Measurements from ENCODE around the gene S100A7A. TPM values are rescaled to one million over a fixed set of nuclear protein-coding genes. Genes with fewer than 3 reads are reported as not detected.

The S100A7A gene
- total RNA-seq (2012; rRNA removed) (not detected in 2 replicates), polyA plus RNA-seq (2012; rRNA removed) (not detected in 2 replicates), Bru-seq, nascent RNA (not detected), BruChase-seq, experiment 1, labeled RNA remaining after a 6-hour chase (not detected), BruChase-seq, experiment 2, labeled RNA remaining after a 2-hour chase (not detected)
- polyA plus RNA-seq (2012; cell fraction: cytosol; rRNA removed): not detected in 2 replicates
- not detected in 2 replicates for polyA plus RNA-seq (2012; cell fraction: nucleus; rRNA removed; ENCODE audit: low replicate concordance)
- long read RNA-seq: 0 reads

- no peak within 1 kb of the TSS for H3K23ac ChIP-seq (ENCODE audit: low read depth, low read length)
- H2BK15ac ChIP-seq (ENCODE audit: low read depth, low read length): no peak within 1 kb of the TSS
- in situ Hi-C loops (cut with MboI; ENCODE audit: low sequenced_read_pairs): no loop called here
- no peak within 1 kb of the TSS for H3K56ac ChIP-seq (ENCODE audit: extremely low read depth, insufficient read depth, low read length)
- H2AK9ac ChIP-seq (replicated peaks; ENCODE audit: low read depth, low read length, poor library complexity): no peak within 1 kb of the TSS
- H4K5ac ChIP-seq (ENCODE audit: low read depth, low read length): no peak within 1 kb of the TSS
- intact Hi-C loops (cut with micrococcal nuclease): no loop called here
- no peak within 1 kb of the TSS for H3K9ac ChIP-seq (ENCODE audit: low read depth, low read length)
- no peaks in the 10 kb centered on the region for H3K9me3 ChIP-seq (ENCODE audit: control insufficient read depth, insufficient read depth, low read length)
- ChIA-PET CTCF (no interaction called here), POLR2A (ENCODE audit: unreplicated experiment) (no interaction called here)
- no peak within 1 kb of the TSS for H3K4ac ChIP-seq (ENCODE audit: low read depth, low read length)
- no peaks in the 10 kb centered on the region for H4K20me1 ChIP-seq (ENCODE audit: insufficient read depth, low read length)
- no peaks in the 10 kb centered on the region for H3K27me3 ChIP-seq (ENCODE audit: control insufficient read depth, insufficient read depth, low read length)
- no peak within 1 kb of the TSS for H3K27ac ChIP-seq (ENCODE audit: insufficient read depth, low read length)
- H3K18ac ChIP-seq (ENCODE audit: low read depth, low read length): no peak within 1 kb of the TSS
- no peaks in the 10 kb centered on the region for H3K9me1 ChIP-seq (ENCODE audit: insufficient read depth, low read length)
- no peak within 1 kb of the TSS for H2BK20ac ChIP-seq (ENCODE audit: low read depth, low read length)
- dilution Hi-C loops (cut with HindIII; ENCODE audit: low sequenced_read_pairs, unreplicated experiment): no loop called here
- BruUV-seq (replicated peaks): no TSS peak
- no peak within 1 kb of the TSS for H3K4me3 ChIP-seq (ENCODE audit: insufficient read depth, low read depth, low read length)
- no peak within 1 kb of the TSS for H4K91ac ChIP-seq (ENCODE audit: insufficient read depth, low read depth, low read length)
- no peak within 1 kb of the TSS for H4K8ac ChIP-seq (ENCODE audit: low read depth in 2 of 2, low read length in 2 of 2)
- no peak within 1 kb of the TSS for H2AFZ ChIP-seq (replicated peaks; ENCODE audit: low read length, poor library complexity)
- H3K79me1 ChIP-seq (ENCODE audit: low read depth in 1 of 2, low read length in 2 of 2): no peaks in the 10 kb centered on the region
- TF ChIP-seq ELK1 (IDR thresholded peaks at IDR 0.05; ENCODE audit: borderline replicate concordance, low read depth, low read length) (no peak), POLR2A (IDR thresholded peaks at IDR 0.05; ENCODE audit: low read depth, low read length) (no peak), MAFK (IDR thresholded peaks at IDR 0.05; ENCODE audit: low read depth, low read length) (no peak), USF2 (IDR thresholded peaks at IDR 0.05; ENCODE audit: low read depth, low read length) (no peak), MAZ (IDR thresholded peaks at IDR 0.05; ENCODE audit: borderline replicate concordance, low read depth, low read length) (no peak), CTCF (conservative IDR thresholded peaks at IDR 0.05; ENCODE audit: low read depth, low read length) (no peak), FOS (IDR thresholded peaks at IDR 0.05; ENCODE audit: low read depth, low read length) (no peak), MXI1 (IDR thresholded peaks at IDR 0.05; ENCODE audit: borderline replicate concordance, low read depth, low read length) (no peak), NFE2L2 (IDR thresholded peaks at IDR 0.05; ENCODE audit: low read depth, low read length) (no peak), CHD1 (IDR thresholded peaks at IDR 0.05; ENCODE audit: low read depth, low read length) (no peak), RFX5 (IDR thresholded peaks at IDR 0.05; ENCODE audit: low read depth, low read length) (no peak), SMC3 (IDR thresholded peaks at IDR 0.05; ENCODE audit: low read depth, low read length) (no peak)
- no peak for DNase-seq
- 0% methylated on average over 1 of the region's 6 CpGs; no CpG with 5 or more reads in 1 of the 2 experiments for WGBS, 2 experiments (ENCODE audit: extremely low coverage in 2 of 2, insufficient read length in 1 of 2)
- no peak within 1 kb of the TSS for H2AK5ac ChIP-seq (ENCODE audit: low read depth, low read length)
- H2BK120ac ChIP-seq (ENCODE audit: low read depth, low read length): no peak within 1 kb of the TSS
- H3K14ac ChIP-seq (replicated peaks; ENCODE audit: low read depth, low read length): no peak within 1 kb of the TSS
- no peak within 1 kb of the TSS for H2BK5ac ChIP-seq (ENCODE audit: low read depth, low read length, poor library complexity, severe bottlenecking)
- no peak for ATAC-seq (ENCODE audit: low read depth)
- H3K4me2 ChIP-seq (ENCODE audit: low read depth, low read length): no peak within 1 kb of the TSS
- H3K4me1 ChIP-seq (ENCODE audit: control insufficient read depth, insufficient read depth, low read length): no peaks in the 10 kb centered on the region
- no peaks in the 10 kb centered on the region for H3K36me3 ChIP-seq (ENCODE audit: control insufficient read depth, insufficient read depth, low read length)
These were observed at the start of gene S100A7A for GRCh38 chr1:153415850-153416570. Gene S100A7A (plus strand): TSS chr1:153416520. CDS start chr1:153418083, 1,563 bp downstream.

Measured in IMR-90 (cell line).